ENCODE results near the gene S100A5. TPM values are rescaled to one million over a fixed set of nuclear protein-coding genes. Genes with fewer than 3 reads are reported as not detected.
A peak's percentile ranks its signal among the peaks of the same experiment; 100 is the strongest.

S100A5 gene
- total RNA-seq, 6 experiments from 2014 or later, result not detected

DNA sequence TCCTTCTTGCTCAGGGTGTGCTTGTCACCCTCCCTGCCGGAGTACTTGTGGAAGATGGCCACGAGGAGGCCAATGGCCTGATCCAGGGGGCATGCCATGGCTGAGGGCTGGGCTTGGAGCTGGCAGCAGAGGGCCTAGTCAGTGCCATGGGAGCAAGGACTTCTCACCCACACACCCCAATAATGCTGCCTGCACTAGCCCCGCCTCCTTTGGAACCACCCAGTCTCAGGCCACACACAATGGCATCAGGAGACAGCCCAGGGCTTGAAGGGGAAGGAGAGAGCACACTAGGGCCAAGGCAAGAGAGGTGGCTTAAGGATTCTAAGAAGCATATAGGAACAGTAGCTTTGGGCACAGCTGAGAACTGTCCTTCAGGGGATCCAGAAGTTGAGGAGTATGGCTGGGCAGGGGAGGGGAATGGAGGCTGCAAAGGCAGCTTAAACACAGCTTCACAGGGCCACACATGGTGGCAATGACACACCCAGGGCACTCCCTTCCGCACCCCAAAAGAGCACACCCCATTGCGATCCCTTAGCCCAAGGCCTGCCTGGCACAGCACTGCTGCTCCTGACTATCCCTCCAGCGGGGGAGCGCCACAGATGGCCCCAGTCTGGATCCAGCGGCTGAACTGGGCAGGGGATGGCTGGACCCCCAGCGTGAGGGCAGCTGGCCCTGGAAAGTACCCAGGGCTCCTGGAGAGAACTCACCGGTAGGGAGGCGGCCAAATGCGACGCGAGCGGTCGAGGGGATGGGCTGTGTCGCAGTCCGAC is 5.3 kb downstream of the S100A5 start, which contains the start of gene S100A6:
S100A6 (minus strand) TSS at position 750 of the 770 bp plus-strand sequence; CDS start at position 98, 652 bp downstream.
- DNase-seq, result no peak
- intact Hi-C loops (cut with DNase I), result no loop called here
- Histone ChIP-seq H3K4me3 (peak within 1 kb of the TSS; percentile 41 to 49 (median 49)), H3K36me3 (no peaks in the 10 kb centered on the region), H3K27ac (peak within 1 kb of the TSS; percentile 69 to 84 (median 75)), H3K27me3 (peaks cover 0 to 7% of the 10 kb centered on the region in 2 donors), H3K9me3 (no peaks in the 10 kb centered on the region), H3K4me1 (no peaks in the 10 kb centered on the region)
- no peak for TF ChIP-seq POLR2A (IDR thresholded peaks at IDR 0.05)
- TF ChIP-seq, protein P1, sequence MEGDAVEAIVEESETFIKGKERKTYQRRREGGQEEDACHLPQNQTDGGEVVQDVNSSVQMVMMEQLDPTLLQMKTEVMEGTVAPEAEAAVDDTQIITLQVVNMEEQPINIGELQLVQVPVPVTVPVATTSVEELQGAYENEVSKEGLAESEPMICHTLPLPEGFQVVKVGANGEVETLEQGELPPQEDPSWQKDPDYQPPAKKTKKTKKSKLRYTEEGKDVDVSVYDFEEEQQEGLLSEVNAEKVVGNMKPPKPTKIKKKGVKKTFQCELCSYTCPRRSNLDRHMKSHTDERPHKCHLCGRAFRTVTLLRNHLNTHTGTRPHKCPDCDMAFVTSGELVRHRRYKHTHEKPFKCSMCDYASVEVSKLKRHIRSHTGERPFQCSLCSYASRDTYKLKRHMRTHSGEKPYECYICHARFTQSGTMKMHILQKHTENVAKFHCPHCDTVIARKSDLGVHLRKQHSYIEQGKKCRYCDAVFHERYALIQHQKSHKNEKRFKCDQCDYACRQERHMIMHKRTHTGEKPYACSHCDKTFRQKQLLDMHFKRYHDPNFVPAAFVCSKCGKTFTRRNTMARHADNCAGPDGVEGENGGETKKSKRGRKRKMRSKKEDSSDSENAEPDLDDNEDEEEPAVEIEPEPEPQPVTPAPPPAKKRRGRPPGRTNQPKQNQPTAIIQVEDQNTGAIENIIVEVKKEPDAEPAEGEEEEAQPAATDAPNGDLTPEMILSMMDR (IDR thresholded peaks at IDR 0.05), result no peak
- ATAC-seq, result peak; percentile 36 to 47 (median 40)
- WGBS (ENCODE audit: insufficient coverage, low coverage, low lambda C conversion rate, missing lambda C conversion rate), result 0% methylated on average over 1 of the region's 18 CpGs

DNA sequence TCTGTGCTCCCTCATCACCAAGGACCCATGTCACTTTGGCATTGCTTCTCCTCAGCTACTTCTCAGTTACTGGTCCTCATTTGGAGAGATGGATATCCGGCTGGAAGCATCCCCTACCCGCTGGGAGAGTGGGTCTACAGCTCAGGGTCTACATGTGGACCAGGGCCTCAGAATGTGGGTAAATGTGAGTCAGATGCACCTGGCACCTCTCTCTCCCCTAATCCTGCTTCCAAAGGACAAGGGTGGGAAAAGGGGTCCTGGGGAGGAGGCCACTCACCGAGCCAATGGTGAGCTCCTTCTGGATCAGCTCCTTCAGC is 5.9 kb downstream of the S100A5 start:
- no peak for ATAC-seq

DNA sequence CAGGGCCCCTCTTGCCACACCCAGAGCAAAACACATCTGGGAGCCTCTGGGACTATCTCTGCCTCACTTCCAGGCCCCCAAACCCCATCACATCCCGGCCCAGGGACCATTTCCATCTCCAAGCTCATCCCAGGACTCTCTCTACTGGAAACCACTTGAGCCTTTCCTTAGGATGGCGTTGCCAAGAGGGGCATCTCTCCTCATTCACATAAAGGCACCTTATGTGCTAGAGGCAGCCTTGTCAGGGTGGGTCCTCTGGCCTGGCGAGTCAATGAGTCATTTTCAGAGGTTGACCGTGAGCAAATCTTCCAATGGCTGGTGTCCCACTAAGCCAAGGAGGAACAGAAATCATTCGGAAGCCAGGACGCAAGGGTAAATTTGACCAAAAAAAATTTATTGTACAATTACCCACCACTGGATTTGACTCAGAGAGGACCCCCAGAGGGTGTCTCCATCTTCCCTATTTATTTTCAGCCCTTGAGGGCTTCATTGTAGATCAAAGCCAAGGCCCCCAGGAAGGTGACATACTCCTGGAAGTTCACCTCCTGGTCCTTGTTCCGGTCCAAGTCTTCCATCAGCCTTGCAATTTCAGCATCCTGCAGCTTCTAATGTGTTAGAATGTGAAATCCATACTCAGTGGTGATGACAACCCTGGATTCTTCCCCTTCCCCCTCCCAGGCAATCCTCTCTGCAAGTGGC is 6.4 kb downstream of the S100A5 start:
- Histone ChIP-seq H3K27me3 (peaks cover 0 to 7% of the 10 kb centered on the region in 2 donors), H3K9me3 (no peaks in the 10 kb centered on the region), H3K27ac (no peak overlapping the region), H3K36me3 (no peaks in the 10 kb centered on the region), H3K4me1 (no peaks in the 10 kb centered on the region), H3K4me3 (peak overlapping the region in 2 of 3 donors; percentile 41 to 49)
- DNase-seq (no peak), ATAC-seq (no peak)
- intact Hi-C loops (cut with DNase I), result no loop called here
- TF ChIP-seq POLR2A (IDR thresholded peaks at IDR 0.05), result no peak
- TF ChIP-seq, protein P1 (IDR thresholded peaks at IDR 0.05), result no peak
- 62% methylated on average over 5 of the region's 7 CpGs for WGBS (ENCODE audit: insufficient coverage, low coverage, low lambda C conversion rate, missing lambda C conversion rate)

More for the DNA sequence above, 5.9 kb downstream of the S100A5 start:
- Histone ChIP-seq H3K4me3 (peak overlapping the region; percentile 41 to 49 (median 49)), H3K36me3 (no peaks in the 10 kb centered on the region), H3K27me3 (peaks cover 0 to 7% of the 10 kb centered on the region in 2 donors), H3K9me3 (no peaks in the 10 kb centered on the region), H3K27ac (peak overlapping the region in 2 of 3 donors; percentile 69 to 75), H3K4me1 (no peaks in the 10 kb centered on the region)
- DNase-seq, result no peak
- intact Hi-C loops (cut with DNase I), result no loop called here
- no peak for TF ChIP-seq POLR2A (IDR thresholded peaks at IDR 0.05)
- TF ChIP-seq, protein P1 (IDR thresholded peaks at IDR 0.05), result no peak
- WGBS (ENCODE audit: insufficient coverage, low coverage, low lambda C conversion rate, missing lambda C conversion rate), result no CpG with 5 or more reads among the region's 3 CpGs

DNA sequence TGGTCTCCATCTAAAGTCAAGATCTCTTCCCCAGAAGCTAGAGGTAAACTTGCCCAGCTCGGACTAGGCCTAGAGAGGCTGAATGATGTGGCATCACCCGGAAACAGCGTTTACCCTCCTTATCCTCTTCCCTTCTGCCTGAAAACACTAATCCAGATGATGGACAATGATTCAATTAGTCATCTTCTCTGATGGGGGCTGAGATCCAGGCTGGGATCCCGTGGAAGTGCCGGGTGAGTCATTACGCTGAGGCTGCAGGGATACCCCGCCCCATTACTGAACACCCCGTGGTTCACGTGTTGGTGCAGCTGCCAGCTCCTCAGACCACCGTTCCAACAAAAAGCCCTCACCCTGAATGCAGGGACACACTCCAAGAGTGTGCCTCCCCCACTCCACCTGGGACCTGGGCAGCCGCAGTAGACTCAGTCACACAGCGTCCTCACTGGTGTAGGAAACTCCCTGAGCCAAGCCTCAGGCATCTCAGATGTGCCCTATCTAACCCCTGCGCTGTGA is 7.0 kb downstream of the S100A5 start:
- intact Hi-C loops (cut with DNase I), result no loop called here
- 42% methylated on average over 4 of the region's 13 CpGs for WGBS (ENCODE audit: insufficient coverage, low coverage, low lambda C conversion rate, missing lambda C conversion rate)
- H3K4me1 ChIP-seq, result no peaks in the 10 kb centered on the region

More for the DNA sequence above, 7.0 kb downstream of the S100A5 start:
- DNase-seq (no peak), ATAC-seq (no peak)
- no peaks in the 10 kb centered on the region for H3K9me3 ChIP-seq
- no peak for TF ChIP-seq POLR2A (IDR thresholded peaks at IDR 0.05)
- TF ChIP-seq, protein P1 (IDR thresholded peaks at IDR 0.05), result no peak
- H3K27me3 ChIP-seq, result peaks cover 0 to 7% of the 10 kb centered on the region in 2 donors
- H3K36me3 ChIP-seq, result no peaks in the 10 kb centered on the region
- no peak overlapping the region for H3K4me3 ChIP-seq
- H3K27ac ChIP-seq, result no peak overlapping the region
